ENCODE data around the gene ELAC2.
"Not testable (repeated sequence)": the region's sequence is repeated elsewhere in the genome, so short reads cannot be mapped to it uniquely, and the experiment has no call there.

The ELAC2 gene

GRCh38 chr17:12990041-12990808, 27.6 kb downstream of the ELAC2 start:
- DNase-seq (ENCODE audit: low spot score): no peak

GRCh38 chr17:12987120-12987519, 30.7 kb downstream of the ELAC2 start:
- DNase-seq (ENCODE audit: low spot score): no peak

GRCh38 chr17:12985431-12986293, 32.2 kb downstream of the ELAC2 start:
- no peak for DNase-seq (ENCODE audit: low spot score)

GRCh38 chr17:12983991-12984884, 33.6 kb downstream of the ELAC2 start:
- DNase-seq (ENCODE audit: low spot score): no peak

- DNase-seq (ENCODE audit: low spot score): no peak
Observed at GRCh38 chr17:12982224-12982623, 35.6 kb downstream of the ELAC2 start.

- DNase-seq (ENCODE audit: low spot score): no peak
Observed at GRCh38 chr17:12979826-12980500, 37.9 kb downstream of the ELAC2 start.

GRCh38 chr17:12979246-12979645, 38.6 kb downstream of the ELAC2 start:
- no peak for DNase-seq (ENCODE audit: low spot score)

GRCh38 chr17:12978787-12979186, 39.0 kb downstream of the ELAC2 start:
- not testable (repeated sequence) for DNase-seq (ENCODE audit: low spot score)

GRCh38 chr17:12977008-12977751, 40.6 kb downstream of the ELAC2 start:
- DNase-seq (ENCODE audit: low spot score): no peak

GRCh38 chr17:12974005-12974531, 43.8 kb downstream of the ELAC2 start:
- DNase-seq (ENCODE audit: low spot score): no peak

- DNase-seq (ENCODE audit: low spot score): no peak
Observed at GRCh38 chr17:12973496-12974004, 44.3 kb downstream of the ELAC2 start.

- DNase-seq (ENCODE audit: low spot score): no peak
Observed at GRCh38 chr17:12967962-12968361, 49.9 kb downstream of the ELAC2 start.

GRCh38 chr17:12966413-12966812, 51.4 kb downstream of the ELAC2 start:
- DNase-seq (ENCODE audit: low spot score): no peak

- DNase-seq (ENCODE audit: low spot score): no peak
Observed at GRCh38 chr17:12965988-12966387, 51.8 kb downstream of the ELAC2 start.

GRCh38 chr17:12964840-12965239, 53.0 kb downstream of the ELAC2 start:
- DNase-seq (ENCODE audit: low spot score): no peak

GRCh38 chr17:12964162-12964561, 53.7 kb downstream of the ELAC2 start:
- no peak for DNase-seq (ENCODE audit: low spot score)

- no peak for DNase-seq (ENCODE audit: low spot score)
Observed at GRCh38 chr17:12963505-12963904, 54.3 kb downstream of the ELAC2 start.

GRCh38 chr17:12961655-12962054, 56.2 kb downstream of the ELAC2 start:
- peak; percentile 43 for DNase-seq (ENCODE audit: low spot score)

GRCh38 chr17:12959441-12959840, 58.4 kb downstream of the ELAC2 start:
- DNase-seq (ENCODE audit: low spot score): no peak

GRCh38 chr17:12958786-12959185, 59.0 kb downstream of the ELAC2 start:
- no peak for DNase-seq (ENCODE audit: low spot score)

All from germinal center (tissue), 1 donor.